Jurkat, Clone E6-1 (cell line): Measurements from ENCODE around the gene ATPAF1.
"Not testable (repeated sequence)": the region's sequence is repeated elsewhere in the genome, so short reads cannot be mapped to it uniquely, and the experiment has no call there.

Experiments used
- DNase-seq: peaks from one replicate; pipeline ENCODE4 v3.0.0-alpha.2; 2011; ENCODE audit warnings: low read depth, low spot score
- H3K4me3 ChIP-seq: 2 replicates; pipeline ENCODE4 v1.5.1; 2011; ENCODE audit warnings: mild to moderate bottlenecking, low read length, control low read depth, moderate library complexity

The ATPAF1 gene

DNA sequence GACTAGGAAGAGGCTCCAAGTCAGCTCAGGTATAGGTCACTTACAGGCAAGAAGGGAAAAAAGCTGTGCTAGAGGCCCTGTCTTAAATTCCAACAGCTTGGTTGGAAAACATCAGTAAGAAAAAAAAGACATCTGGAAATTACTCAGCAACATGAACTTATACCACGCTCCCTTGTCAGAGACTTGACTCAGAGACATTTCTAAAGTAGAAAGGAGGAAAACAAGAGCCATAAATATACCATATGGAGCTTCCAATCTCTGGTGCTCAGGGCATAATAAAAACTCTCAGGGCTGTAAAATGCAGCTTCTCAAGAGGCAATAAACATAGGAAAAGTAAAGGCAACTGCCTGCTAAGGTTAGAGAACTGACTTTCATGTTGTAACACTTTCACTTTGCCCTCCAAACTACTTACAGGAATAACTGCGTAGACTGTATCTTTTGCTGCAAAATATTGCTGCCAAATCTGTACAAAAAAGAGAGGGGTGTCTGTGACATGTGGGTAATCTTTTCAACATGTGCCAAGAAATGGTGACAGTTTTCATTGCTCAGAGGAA, 14.7 kb downstream of the ATPAF1 start:
- DNase-seq, result peak; percentile 39
- H3K4me3 ChIP-seq, result no peak overlapping the region

DNA sequence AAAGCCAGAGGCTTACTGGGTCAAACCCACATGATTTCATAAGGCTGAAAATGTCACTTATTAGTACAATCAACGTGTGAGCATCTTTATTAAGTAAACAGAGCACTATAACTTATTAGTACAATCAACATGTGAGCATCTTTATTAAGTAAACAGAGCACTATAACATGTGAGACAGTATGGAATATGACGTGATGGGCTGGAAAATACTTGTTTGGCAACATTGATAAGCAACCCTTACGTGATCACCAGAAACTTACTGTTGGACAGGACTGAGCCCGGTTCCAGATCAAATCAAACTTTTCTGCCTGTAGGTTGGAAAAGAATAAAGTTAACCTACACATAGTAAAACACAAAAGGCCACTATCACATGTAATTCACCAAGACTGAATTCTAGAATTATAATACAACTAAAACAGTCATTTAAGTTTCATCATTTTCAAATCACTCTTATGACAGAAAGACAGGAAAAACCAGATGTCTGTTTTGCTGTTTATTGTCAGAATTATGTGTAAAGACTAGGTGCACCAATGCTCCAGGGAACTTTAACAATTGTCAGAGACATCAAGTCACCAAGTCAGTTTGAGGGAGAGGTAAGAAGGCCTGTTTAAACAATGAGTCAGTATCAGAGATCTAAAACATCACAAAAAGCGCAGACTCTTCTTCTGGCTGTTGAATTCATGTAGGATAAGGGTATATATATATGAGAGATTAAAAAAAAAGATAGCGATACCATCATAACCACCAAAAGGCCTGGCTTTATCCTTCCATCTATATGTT, 15.7 kb downstream of the ATPAF1 start:
- DNase-seq, result peak; percentile 37
- H3K4me3 ChIP-seq, result no peak overlapping the region

DNA sequence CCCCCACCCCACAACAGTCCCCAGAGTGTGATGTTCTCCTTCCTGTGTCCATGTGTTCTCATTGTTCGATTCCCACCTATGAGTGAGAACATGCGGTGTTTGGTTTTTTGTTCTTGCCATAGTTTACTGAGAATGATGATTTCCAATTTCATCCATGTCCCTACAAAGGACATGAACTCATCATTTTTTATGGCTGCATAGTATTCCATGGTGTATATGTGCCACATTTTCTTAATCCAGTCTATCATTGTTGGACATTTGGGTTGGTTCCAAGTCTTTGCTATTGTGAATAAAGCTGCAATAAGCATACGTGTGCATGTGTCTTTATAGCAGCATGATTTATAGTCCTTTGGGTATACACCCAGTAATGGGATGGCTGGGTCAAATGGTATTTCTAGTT, 17.0 kb downstream of the ATPAF1 start:
- not testable (repeated sequence) for H3K4me3 ChIP-seq, DNase-seq

DNA sequence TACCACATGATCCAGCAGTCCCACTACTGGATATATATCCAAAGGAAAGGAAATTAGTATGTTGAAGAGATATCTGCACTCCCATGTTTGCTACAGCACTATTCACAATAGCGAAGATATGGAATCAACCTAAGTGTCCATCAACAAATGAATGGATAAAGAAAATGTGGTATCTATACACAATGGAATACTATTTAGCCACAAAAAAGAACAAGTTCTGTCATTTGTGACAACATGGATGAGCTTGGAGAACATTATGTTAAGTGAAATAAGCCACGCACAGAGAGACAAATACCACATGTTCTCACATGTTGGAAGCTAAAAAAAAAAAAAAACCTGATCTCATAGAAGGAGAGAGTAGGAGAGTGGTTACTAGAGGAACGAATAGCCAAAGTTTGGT, 17.7 kb downstream of the ATPAF1 start:
- DNase-seq, result no peak
- H3K4me3 ChIP-seq, result no peak overlapping the region

DNA sequence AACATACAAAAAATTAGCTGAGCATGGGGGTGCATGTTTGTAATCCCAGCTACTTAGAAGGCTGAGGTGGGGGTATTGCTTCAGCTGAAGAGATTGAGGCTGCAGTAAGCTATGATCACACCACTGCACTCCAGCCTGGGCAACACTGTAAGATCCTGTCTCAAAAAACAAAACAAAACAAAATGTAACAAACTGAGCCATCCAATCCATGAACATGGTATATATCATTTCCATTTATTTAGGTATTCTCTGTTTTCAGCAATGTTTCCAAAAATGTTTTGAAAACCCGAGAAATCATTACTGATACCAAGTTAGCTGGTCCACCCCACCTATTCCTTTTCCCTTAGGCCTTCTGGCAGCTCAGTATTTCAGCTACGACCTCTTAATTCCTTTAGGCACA, 18.4 kb downstream of the ATPAF1 start:
- no peak for DNase-seq
- H3K4me3 ChIP-seq, result no peak overlapping the region

DNA sequence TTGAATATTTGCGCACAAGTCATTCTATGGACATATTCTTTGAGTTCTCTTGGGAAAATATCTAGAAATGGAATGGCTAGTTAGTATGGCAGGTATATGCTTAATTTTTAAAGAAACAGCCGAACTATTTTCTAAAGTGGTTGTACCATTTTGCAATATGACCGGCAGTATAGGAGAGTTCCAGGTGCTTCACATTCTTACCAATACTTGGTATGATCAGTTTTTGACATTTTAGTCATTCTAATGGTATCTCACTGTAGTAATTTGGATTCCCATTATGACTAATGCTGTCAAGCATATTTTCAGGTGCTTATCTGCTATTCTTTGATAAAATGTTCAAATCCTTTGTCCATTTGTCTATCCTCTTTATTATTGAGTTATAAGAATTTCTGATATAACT, 20.6 kb downstream of the ATPAF1 start:
- no peak for DNase-seq
- H3K4me3 ChIP-seq, result no peak overlapping the region

DNA sequence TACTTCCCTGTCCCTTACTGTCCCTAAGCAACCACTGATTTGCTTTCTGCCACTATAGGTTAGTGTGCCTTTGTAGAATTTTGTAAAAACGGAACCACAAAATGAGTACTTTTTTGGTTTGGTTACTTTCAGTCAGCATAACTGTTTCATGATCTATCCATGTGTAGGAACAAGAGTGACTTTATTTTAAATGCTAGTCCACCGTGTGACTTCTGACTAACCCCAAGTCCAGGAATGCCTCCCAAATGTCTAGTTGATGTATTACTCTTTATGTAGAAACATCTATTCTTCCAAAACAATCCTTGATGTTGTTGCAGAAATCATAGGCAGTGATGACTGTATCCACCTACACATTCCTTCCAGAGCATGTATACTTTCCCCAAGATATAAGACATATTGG, 21.3 kb downstream of the ATPAF1 start:
- no peak overlapping the region for H3K4me3 ChIP-seq
- no peak for DNase-seq

DNA sequence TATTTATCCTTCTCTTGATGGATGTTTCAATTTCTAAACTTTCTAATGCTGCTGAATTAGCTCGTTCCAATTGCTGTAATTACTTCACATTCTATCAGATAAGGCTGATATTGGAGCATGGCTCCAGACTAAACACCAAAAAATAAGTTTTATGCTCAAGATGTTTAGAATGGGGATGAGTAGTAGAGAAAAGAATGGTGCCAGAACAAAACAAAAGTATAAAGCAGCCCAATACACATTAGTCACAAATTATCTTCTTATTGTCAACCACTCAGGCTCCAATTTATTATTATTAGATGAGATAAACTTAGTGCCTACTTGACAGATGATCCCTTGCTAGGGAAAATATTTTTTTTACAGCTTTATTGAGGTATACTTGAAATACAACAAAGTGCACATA, 21.8 kb downstream of the ATPAF1 start:
- no peak for DNase-seq
- no peak overlapping the region for H3K4me3 ChIP-seq

DNA sequence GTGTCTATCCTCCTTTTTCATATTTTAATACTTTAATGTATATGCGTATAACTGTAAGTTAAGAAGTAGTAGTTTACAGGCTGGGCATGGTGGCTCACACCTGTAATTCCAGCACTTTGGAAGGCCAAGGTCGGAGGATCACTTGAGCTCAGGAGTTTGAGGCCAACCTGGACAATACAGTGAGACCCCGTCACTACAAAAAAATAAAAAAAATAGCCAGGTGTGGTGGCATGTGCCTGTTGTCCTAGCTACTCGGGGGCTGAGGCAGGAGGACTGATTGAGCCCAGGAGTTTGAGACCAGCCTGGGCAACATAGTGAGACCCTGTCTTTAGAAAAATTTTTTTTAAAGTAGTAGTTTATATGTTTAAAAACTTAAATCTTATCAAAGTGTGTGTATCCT, 22.3 kb downstream of the ATPAF1 start:
- DNase-seq, result no peak
- H3K4me3 ChIP-seq, result no peak overlapping the region

DNA sequence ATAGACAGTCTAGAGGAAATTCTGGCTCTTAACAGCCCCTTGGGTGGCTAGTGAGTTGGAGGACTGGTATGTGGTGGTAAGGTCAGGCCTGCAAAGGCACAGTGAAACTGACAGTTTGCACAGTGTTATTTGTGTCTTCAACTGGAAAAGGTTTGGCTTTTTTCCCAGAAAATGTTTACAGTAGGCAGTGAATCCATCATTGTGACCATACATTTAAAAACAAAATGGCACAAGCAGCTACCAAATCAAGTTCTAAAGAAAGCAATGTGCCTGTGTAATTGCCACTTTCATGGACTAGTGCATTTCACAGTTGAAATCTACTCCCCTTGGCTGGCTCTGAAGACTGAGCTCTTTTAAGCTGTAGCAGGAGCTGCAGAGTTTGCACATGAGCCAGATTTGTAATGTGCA, 24.8 kb downstream of the ATPAF1 start:
- no peak for DNase-seq
- H3K4me3 ChIP-seq, result no peak overlapping the region

DNA sequence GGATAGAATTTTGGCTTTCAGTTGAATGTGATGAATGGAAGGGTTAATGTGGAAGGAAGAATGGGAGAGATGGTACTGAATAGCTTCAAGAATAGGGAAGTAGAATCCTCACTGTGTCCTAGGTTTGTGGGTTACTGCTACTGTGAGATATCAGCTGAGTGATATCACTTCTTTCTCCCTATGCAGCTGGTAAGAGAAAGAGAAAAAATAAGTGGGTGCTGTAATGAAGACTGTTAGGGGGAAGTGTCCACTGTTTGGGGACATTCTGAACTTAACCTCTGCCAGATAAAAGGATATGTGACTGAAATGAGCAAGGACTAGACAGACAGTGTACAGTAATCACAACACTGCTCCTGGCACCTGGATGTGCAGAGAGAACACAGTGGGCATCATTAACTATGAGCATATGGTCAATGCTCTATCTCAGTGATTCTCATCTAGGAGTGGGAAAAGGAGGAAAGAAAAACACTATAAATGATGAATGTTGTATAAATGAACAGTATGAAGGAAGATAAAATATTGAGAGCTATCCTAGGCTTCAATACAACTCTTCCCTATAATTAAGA, 26.0 kb downstream of the ATPAF1 start:
- no peak overlapping the region for H3K4me3 ChIP-seq
- DNase-seq, result no peak

DNA sequence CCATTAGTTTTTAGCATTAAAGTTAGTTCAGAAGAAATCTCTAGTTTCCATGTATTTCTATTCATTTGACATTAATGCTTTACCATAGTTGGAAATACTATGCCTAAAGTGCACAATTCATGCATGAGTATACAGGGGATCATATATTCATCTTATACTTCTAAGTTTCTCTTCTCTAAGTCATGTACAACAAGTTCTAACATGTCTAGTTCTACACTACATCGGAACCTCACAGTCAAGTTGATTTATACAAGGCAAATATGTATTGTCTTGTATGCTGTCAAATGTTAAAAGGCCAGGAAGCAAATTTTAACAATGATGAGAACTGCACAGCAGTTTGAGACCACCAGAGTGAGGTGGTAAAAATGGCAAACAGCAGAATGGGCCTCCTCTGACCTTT, 28.6 kb downstream of the ATPAF1 start:
- DNase-seq, result no peak
- no peak overlapping the region for H3K4me3 ChIP-seq

DNA sequence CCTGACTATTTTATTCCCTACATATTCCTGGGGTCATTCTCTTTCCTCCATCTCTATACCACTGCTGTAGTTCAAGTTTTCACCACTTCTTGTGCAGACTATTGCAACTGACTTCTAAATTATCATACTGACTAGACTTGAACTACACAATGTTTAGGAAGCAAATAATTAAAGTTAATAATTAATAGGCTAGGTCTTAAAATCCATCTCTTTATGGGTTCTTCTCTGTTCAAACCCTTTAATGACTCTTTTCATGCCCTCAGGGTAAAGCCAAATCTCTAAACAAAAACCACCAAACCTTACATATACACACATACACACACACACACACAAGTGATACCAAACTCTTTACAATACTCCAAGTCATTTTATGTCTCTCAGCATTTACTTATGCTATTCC, 29.2 kb downstream of the ATPAF1 start:
- H3K4me3 ChIP-seq, result no peak overlapping the region
- DNase-seq, result no peak

DNA sequence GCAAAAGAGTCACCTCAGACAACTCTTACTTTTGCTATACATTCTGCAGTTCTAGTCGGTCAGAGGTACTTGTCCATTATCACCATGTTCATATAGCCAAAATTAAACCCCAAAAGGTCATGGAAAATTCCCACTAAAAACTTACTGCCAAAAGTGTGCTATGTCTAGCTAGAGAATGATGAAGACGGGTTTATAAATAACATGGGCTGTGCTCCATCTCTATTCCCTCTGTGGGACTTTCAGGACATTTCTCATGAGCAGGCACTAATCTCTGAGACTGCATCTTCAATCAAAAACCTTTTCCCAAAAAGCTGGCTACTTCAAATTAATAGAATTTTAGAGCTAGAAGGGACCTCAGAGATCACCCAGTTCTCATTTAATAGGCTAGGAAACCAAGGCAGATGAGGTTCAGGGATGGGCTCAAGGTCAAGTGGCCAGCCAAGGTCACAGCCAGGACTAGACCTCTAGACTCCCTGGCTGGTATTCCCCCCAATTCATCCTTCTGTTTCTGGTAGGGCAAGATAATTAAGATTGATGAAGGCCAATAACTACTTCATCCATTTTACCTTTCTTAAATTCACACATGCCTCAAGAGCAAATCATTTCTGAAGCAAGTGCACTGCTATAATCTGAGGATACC, 30.6 kb downstream of the ATPAF1 start:
- no peak overlapping the region for H3K4me3 ChIP-seq

DNA sequence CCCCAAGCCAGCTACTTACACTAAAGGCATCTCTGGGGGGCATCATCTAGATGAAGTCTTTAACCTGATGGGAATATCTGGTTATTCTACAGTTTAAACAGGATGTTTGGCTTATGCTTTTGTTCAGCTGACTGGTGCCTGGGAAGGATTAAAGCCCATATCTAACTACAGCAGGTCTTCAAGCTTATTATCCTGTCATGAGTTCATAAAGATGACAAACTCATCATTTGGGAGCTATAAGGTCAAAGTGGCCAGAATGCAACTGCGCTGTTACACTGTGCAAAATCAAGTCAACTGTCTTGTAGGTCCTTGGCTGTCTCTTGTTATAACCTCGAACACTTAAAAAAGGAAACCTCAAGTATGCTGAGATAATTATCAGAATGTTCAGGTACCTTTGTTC, 33.0 kb downstream of the ATPAF1 start:
- H3K4me3 ChIP-seq, result no peak overlapping the region
- no peak for DNase-seq

More for the DNA sequence above, 30.6 kb downstream of the ATPAF1 start:
- no peak for DNase-seq

DNA sequence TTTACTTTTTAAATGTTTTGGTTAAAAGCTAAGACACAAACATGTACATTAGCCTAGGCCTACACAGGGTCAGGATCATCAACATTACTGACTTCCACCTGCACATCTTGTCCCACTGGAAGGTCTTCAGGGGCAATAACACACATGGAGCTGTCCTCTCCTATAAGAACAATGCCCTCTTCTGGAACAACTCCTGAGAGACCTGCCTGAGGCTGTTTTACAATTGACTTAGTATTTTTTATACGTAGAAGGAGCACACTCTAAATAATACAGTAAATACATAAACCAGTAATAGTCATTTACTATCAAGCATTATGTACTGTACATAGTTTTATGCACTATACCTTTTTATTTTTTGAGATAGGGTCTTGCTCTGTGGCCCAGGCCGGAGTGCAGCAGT, 37.4 kb downstream of the ATPAF1 start:
- H3K4me3 ChIP-seq, result no peak overlapping the region

DNA sequence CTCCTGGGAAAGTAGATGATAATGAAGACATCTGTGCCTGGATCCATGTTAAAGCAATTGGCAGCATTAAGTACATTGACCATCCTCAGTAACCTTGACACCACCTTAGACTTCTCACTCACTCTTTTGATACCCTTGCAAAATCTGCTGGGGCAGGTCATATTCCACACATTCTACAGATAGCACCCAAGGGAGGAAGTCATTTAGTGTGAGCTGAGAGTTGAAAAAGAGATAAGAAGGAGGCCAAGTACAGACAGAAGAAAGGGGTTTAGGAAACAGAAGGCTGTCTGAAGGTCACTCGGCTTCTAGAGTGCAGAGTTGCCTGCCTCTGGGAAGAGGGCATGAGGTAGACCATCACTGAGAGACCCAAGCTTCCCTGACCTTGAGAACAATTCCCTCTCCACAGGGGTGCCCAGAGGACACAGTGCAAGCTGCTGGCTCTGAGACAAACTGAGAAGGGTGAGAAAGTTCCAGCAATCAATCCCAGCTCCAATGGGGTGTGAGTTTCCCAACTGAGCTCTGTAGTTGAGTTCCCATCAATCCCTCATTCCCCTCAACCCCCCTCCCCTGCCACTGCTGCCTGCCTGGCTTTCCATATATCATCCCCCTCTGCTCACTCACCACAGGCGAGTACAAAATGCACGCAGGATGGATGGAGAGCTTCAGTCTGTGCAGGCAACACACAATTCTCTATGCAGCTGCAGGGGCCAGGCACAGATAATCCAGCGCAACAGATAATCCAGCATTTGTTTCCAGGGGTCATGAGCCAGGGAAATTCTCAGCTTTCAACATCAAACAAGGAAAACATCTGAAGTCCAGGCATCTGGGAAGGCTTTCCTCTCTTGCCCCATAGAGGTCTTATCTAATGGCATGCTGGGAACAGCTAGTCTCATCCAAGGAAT, 44.2 kb downstream of the ATPAF1 start:
- no peak for DNase-seq
- no peak overlapping the region for H3K4me3 ChIP-seq

More for the DNA sequence above, 37.4 kb downstream of the ATPAF1 start:
- no peak for DNase-seq

DNA sequence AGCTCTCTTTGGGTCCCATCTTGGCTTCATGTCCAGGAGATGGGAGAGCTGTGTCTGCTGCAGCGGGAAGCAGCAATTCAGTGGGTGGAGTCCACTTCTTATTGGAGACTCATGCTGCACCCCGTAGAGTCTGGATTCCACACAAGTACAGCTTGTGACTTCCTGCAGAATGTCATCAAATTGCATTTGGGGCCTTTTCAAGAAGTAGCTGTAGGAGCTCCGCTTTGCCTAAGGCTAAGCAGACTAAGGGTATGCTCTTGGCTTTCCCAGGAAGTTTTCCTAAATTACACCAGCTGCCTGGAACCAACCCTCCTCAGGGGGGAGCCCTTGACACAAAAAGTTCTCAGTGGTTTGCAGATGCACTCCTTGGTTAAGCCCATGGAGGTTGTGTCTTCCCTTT, 45.8 kb downstream of the ATPAF1 start:
- H3K4me3 ChIP-seq, result no peak overlapping the region
- DNase-seq, result no peak

DNA sequence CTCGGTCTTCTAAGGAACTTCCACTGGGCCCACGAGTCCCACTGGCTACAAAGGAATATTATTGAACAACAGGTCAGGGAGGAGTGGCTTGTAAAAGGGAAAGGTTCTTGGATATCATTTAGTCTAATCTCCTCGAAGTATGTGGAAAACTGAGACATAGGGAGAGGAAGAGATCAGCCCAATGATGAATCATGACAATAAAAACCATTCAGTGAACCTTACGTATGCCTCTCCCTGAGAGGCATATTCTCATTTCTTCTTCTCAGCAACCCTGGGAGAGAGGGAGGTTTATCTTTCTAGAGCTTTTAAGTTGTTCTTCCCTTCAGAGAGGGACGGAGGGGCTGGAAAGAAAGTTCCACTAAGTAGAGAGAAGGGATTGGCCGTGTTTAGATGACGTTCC, 46.2 kb downstream of the ATPAF1 start:
- H3K4me3 ChIP-seq, result no peak overlapping the region
- no peak for DNase-seq
